GM23338 (cell line): ENCODE measurements around the gene PPP4R2.

Source experiments
- CREB1 ChIP-seq: fragments of 250-450 bp; sonication (Bioruptor Pico); IDR thresholded peaks from 2 replicates; pipeline ENCODE4 v1.5.0; 2020; ENCODE audit warnings: low read depth, mild to moderate bottlenecking, moderate library complexity
- CTCF ChIP-seq, 2 experiments: fragments of 200-600 bp in 1 of 2; sonication (generic) in 1 of 2; conservative IDR thresholded peaks; 2 replicates each; pipeline versions ENCODE4 v1.5.1 to v1.6.1; 2016 to 2017; ENCODE audit warnings: antibody characterized with exemption in 2 of 2, low read depth in 2 of 2, mild to moderate bottlenecking in 2 of 2, moderate library complexity in 1 of 2
- EZH2 ChIP-seq: fragments of 200-600 bp; sonication (generic); IDR thresholded peaks from one replicate; pipeline ENCODE4 v1.8.0; 2017; ENCODE audit warnings: antibody characterized with exemption, mild to moderate bottlenecking, low read depth; ENCODE audit not compliant: unreplicated experiment
- EZH2phosphoT487 ChIP-seq: fragments of 200-600 bp; sonication (generic); IDR thresholded peaks from one replicate; pipeline ENCODE4 v1.8.1; 2018; ENCODE audit warnings: antibody characterized with exemption; ENCODE audit not compliant: unreplicated experiment
- JUNB ChIP-seq: IDR thresholded peaks from one replicate; pipeline ENCODE4 v1.6.1; 2016; ENCODE audit warnings: antibody characterized with exemption; ENCODE audit not compliant: unreplicated experiment
- NANOG ChIP-seq: IDR thresholded peaks from 2 replicates; pipeline ENCODE4 v1.6.1; 2016; ENCODE audit warnings: antibody characterized with exemption, borderline replicate concordance
- POLR2AphosphoS5 ChIP-seq: IDR thresholded peaks from 2 replicates; pipeline ENCODE4 v1.6.1; 2016; ENCODE audit warnings: antibody characterized with exemption, low read depth
- REST ChIP-seq: IDR thresholded peaks from one replicate; pipeline ENCODE4 v1.6.1; 2018; ENCODE audit warnings: antibody characterized with exemption; ENCODE audit not compliant: unreplicated experiment

- TF ChIP-seq CTCF (conservative IDR thresholded peaks at IDR 0.05; ENCODE audit: low read depth in 2 of 2): no peak
- TF ChIP-seq NANOG: no peak
- no peak for TF ChIP-seq JUNB
- no peak for TF ChIP-seq POLR2AphosphoS5
- no peak for TF ChIP-seq EZH2
- no peak for TF ChIP-seq REST
- TF ChIP-seq CREB1 (CRISPR knock-in tag): no peak
- TF ChIP-seq EZH2phosphoT487: no peak
These were observed 25.7 kb upstream of the PPP4R2 start for GRCh38 chr3:72970942-72971341.
